HepG2 (cell line): ENCODE measurements around the gene CYP2W1. TPM values are rescaled to one million over a fixed set of nuclear protein-coding genes. Genes with fewer than 3 reads are reported as not detected.

Source experiments
- ATAC-seq: fragments of 200-7000 bp; cut with Tn5 transposase; 3 replicates; pipeline ENCODE4 v1.9.1; 2020; ENCODE audit warnings: mild to moderate bottlenecking, moderate library complexity
- BruUV-seq: library from RNA; stranded (reverse); fragments of 400-500 nt; replicated peaks from 2 replicates; lab custom pipeline; 2021; lab: Mats Ljungman, UMichigan
- CTCF ChIA-PET: fragments of 300-600 bp; formaldehyde crosslinking; extraction: SDS; loops from one replicate; lab custom pipeline; 2021; ENCODE audit warnings: low total read pairs, inconsistent platforms, low intra/inter-chr PET ratio; lab: Yijun Ruan, JAX
- POLR2A ChIA-PET: fragments of 350-600 bp; sonication (Branson Sonifier 250); formaldehyde crosslinking; loops from one replicate; lab custom pipeline; 2020; ENCODE audit warnings: antibody characterized with exemption, inconsistent platforms; lab: Yijun Ruan, JAX
- DNase-seq: peaks from one replicate; pipeline ENCODE4 v3.0.0-alpha.2; 2015; ENCODE audit warnings: low spot score
- FAIRE-seq: peaks from 3 replicates; lab custom pipeline; 2011; peaks lifted over from hg19 to GRCh38; lab: Jason Lieb, UNC
- H2AFZ ChIP-seq: one replicate; pipeline ENCODE4 v1.6.1; 2011; ENCODE audit warnings: low read length, inconsistent platforms
- H3K27ac ChIP-seq: fragments of 300-600 bp; 3 replicates; pipeline ENCODE4 v1.8.0; 2011; ENCODE audit warnings: mixed run types, mild to moderate bottlenecking, mixed read lengths, low read length, inconsistent platforms; ENCODE audit not compliant: insufficient read depth; ENCODE audit errors: extremely low read length
- H3K27me3 ChIP-seq, 2 experiments: fragments of 200-600 bp in 1 of 2; 2 replicates in 1 of 2; 3 replicates in 1 of 2; pipeline versions ENCODE4 v1.6.0 to v1.8.0; 2011; ENCODE audit warnings: low read length in 2 of 2, mild to moderate bottlenecking in 2 of 2, moderate library complexity in 2 of 2, inconsistent platforms in 1 of 2; ENCODE audit not compliant: insufficient read depth in 2 of 2, control insufficient read depth in 1 of 2
- H3K36me3 ChIP-seq, 2 experiments: fragments of 200-600 bp in 1 of 2; replicated peaks in 1 of 2; 2 replicates in 1 of 2; 3 replicates in 1 of 2; pipeline versions ENCODE4 v1.5.1 to v1.8.0; 2011; ENCODE audit warnings: low read length in 2 of 2, inconsistent platforms in 1 of 2; ENCODE audit not compliant: insufficient read depth in 2 of 2, control insufficient read depth in 1 of 2
- H3K4me1 ChIP-seq: 2 replicates; pipeline ENCODE4 v1.5.1; 2012; ENCODE audit warnings: low read length, inconsistent platforms; ENCODE audit not compliant: insufficient read depth
- H3K4me2 ChIP-seq: 2 replicates; pipeline ENCODE4 v1.6.0; 2011; ENCODE audit warnings: low read depth, low read length, inconsistent platforms
- H3K4me3 ChIP-seq, 3 experiments: fragments of 200-600 bp in 1 of 3; sonication (generic), shearing (Covaris generic) in 1 of 3; replicated peaks in 1 of 3; 2 replicates each; pipeline ENCODE4 v1.5.1; 2011 to 2016; ENCODE audit warnings: low read length in 3 of 3, inconsistent platforms in 2 of 3, low read depth in 2 of 3, mild to moderate bottlenecking in 2 of 3, control low read depth in 1 of 3, mixed read lengths in 1 of 3; ENCODE audit not compliant: insufficient read depth in 1 of 3
- H3K79me2 ChIP-seq: one replicate; pipeline ENCODE4 v1.6.1; 2011; ENCODE audit warnings: low read length, inconsistent platforms; ENCODE audit not compliant: insufficient read depth
- H3K9ac ChIP-seq: 2 replicates; pipeline ENCODE4 v1.6.0; 2011; ENCODE audit warnings: mild to moderate bottlenecking, low read depth, low read length, inconsistent platforms; ENCODE audit not compliant: insufficient read depth
- H3K9me3 ChIP-seq: 2 replicates; pipeline ENCODE4 v1.5.1; 2012; ENCODE audit warnings: mild to moderate bottlenecking, low read length
- H4K20me1 ChIP-seq: 2 replicates; pipeline ENCODE4 v1.6.0; 2011; ENCODE audit warnings: inconsistent platforms, mild to moderate bottlenecking, low read length, moderate library complexity; ENCODE audit not compliant: insufficient read depth
- AHR ChIP-seq: IDR thresholded peaks from 2 replicates; pipeline ENCODE4 v1.6.1; 2018; ENCODE audit warnings: missing genetic modification reagents, missing compliant biosample characterization
- EHMT2 ChIP-seq: fragments of 200-600 bp; sonication (generic); IDR thresholded peaks from 2 replicates; pipeline ENCODE4 v1.7.0; 2017; ENCODE audit warnings: antibody characterized with exemption, low read depth, low read length, borderline replicate concordance
- PAXIP1 ChIP-seq: sonication (generic); formaldehyde crosslinking; conservative IDR thresholded peaks from 2 replicates; pipeline ENCODE4 v1.4.0; 2020; ENCODE audit warnings: mild to moderate bottlenecking, missing genetic modification reagents, moderate library complexity
- POGK ChIP-seq: sonication (generic); formaldehyde crosslinking; conservative IDR thresholded peaks from 2 replicates; pipeline ENCODE4 v1.8.0; 2022; ENCODE audit warnings: mild to moderate bottlenecking, moderate library complexity, missing genetic modification reagents
- ZNF326 ChIP-seq: sonication (generic); formaldehyde crosslinking; IDR thresholded peaks from 2 replicates; pipeline ENCODE4 v1.4.0; 2020; ENCODE audit warnings: missing genetic modification reagents, borderline replicate concordance
- ZNF337 ChIP-seq: sonication (generic); formaldehyde crosslinking; IDR thresholded peaks from 2 replicates; pipeline ENCODE4 v1.5.1; 2020; ENCODE audit warnings: missing genetic modification reagents, low read depth, mild to moderate bottlenecking, borderline replicate concordance
- ZNF33A ChIP-seq: sonication (generic); formaldehyde crosslinking; IDR thresholded peaks from 2 replicates; pipeline ENCODE4 v1.5.1; 2020; ENCODE audit warnings: missing genetic modification reagents, mild to moderate bottlenecking, moderate library complexity, borderline replicate concordance
- ZNF530 ChIP-seq: sonication (generic); formaldehyde crosslinking; IDR thresholded peaks from 2 replicates; pipeline ENCODE4 v1.5.0; 2020; ENCODE audit warnings: low read depth, mild to moderate bottlenecking, missing genetic modification reagents
- ZNF574 ChIP-seq: sonication (generic); formaldehyde crosslinking; IDR thresholded peaks from 2 replicates; pipeline ENCODE4 v1.4.0; 2020; ENCODE audit warnings: missing genetic modification reagents
- ZNF576 ChIP-seq: sonication (generic); formaldehyde crosslinking; IDR thresholded peaks from 2 replicates; pipeline ENCODE4 v1.4.0; 2020; ENCODE audit warnings: mild to moderate bottlenecking, missing genetic modification reagents
- ZNF580 ChIP-seq: IDR thresholded peaks from 2 replicates; pipeline ENCODE4 v1.6.1; 2016; ENCODE audit warnings: low read depth, borderline replicate concordance
- ZNF891 ChIP-seq: sonication (generic); formaldehyde crosslinking; IDR thresholded peaks from 2 replicates; pipeline ENCODE4 v1.5.0; 2020; ENCODE audit warnings: mild to moderate bottlenecking, missing genetic modification reagents
- WGBS: methylation state at CpG from one replicate; pipeline ENCODE4 v1.1.6; 2017; ENCODE audit warnings: low lambda C conversion rate; 5-methylcytosine and 5-hydroxymethylcytosine counted together
- in situ Hi-C: cut with HindIII; loops from 2 replicates; pipeline ENCODE4 v1.10.0; 2017; ENCODE audit warnings: low pct_unique_long_range_greater_than_20kb; ENCODE audit not compliant: extremely low pct_ligation_motif_present
- intact Hi-C: fragments of 100-400 bp; cut with micrococcal nuclease; formaldehyde crosslinking; loops from one replicate; pipeline ENCODE4 v1.10.0; 2022; ENCODE audit not compliant: unreplicated experiment
- polyA plus RNA-seq, 8 experiments: library from polyadenylated mRNA; depleted of rRNA in 3 of 8; stranded (reverse) in 7 of 8; unstranded in 1 of 8; fragments of >200 nt; fragmentation: Illumina TruSeq in 4 of 8; extraction: Trizol in 4 of 8; gene quantifications; 2 replicates each; pipeline versions ENCODE4 v1.2.1 to v1.2.3, GENCODE V29; 2011 to 2016; ENCODE audit warnings: low read depth in 4 of 8, missing spikeins in 1 of 8, mixed read lengths in 1 of 8; ENCODE audit not compliant: insufficient read depth in 1 of 8
- total RNA-seq, 5 experiments: library from RNA; depleted of rRNA; stranded (reverse); fragments of >200 nt; fragmentation: Illumina TruSeq; extraction: Trizol; gene quantifications; 2 replicates each; pipeline ENCODE4 v1.2.3, GENCODE V29; 2016; ENCODE audit warnings: low read depth in 1 of 5

The CYP2W1 gene
- total and polyA plus RNA-seq, 2 of the 13 experiments (the other 11 are each of a cell fraction or from before 2014, with no cell fraction given): 19.5 to 31.7 TPM

- WGBS: 60% methylated on average over 13 of the region's 24 CpGs
- Histone ChIP-seq H2AFZ (no peak overlapping the region), H3K4me1 (peaks cover 68% of the 10 kb centered on the region), H3K9ac (peak overlapping the region; percentile 97), H3K9me3 (no peaks in the 10 kb centered on the region), H3K79me2 (peaks cover 55% of the 10 kb centered on the region), H3K36me3 (peaks cover 0 to 1% of the 10 kb centered on the region in 2 experiments; a peak in 1 of 5 replicates), H3K4me2 (peak overlapping the region; percentile 79), H4K20me1 (no peaks in the 10 kb centered on the region), H3K27me3 (no peaks in the 10 kb centered on the region; a peak in 1 of 5 replicates), H3K4me3 (peak overlapping the region in 2 of 3 experiments; percentile 8 to 56; a peak in 3 of 6 replicates), H3K27ac (peak overlapping the region; percentile 100)
- ChIA-PET CTCF (interaction anchor here (1.1 kb wide), 1 partner anchor 14 kb away, joined by 3 read pairs; no protein-coding TSS in a partner anchor), POLR2A (interaction anchor here (0.6 to 8.6 kb wide), 20 partner anchors 8 to 496 kb away, joined by 3 to 292 read pairs (median 12); partner anchors contain the start of genes GPER1 and ZFAND2A)
- ATAC-seq (no peak), FAIRE-seq (no peak), DNase-seq (no peak)
- intact Hi-C loops: no loop called here
- TSS peak; percentile 73 for BruUV-seq
- in situ Hi-C loops: no loop called here
- TF ChIP-seq ZNF326 (CRISPR knock-in tag) (no peak), ZNF337 (0 out of 2 replicates have a peak, but pooled peaks have one; percentile 34), ZNF576 (CRISPR knock-in tag) (no peak), POGK (CRISPR knock-in tag) (0 out of 2 replicates have a peak, but pooled peaks have one; percentile 13), EHMT2 (no peak), ZNF33A (CRISPR knock-in tag) (no peak), ZNF530 (CRISPR knock-in tag) (no peak), ZNF891 (CRISPR knock-in tag) (peak; percentile 57; the same call in 1 of the 2 replicates), ZNF580 (CRISPR knock-in tag) (no peak), ZNF574 (CRISPR knock-in tag) (no peak), AHR (CRISPR knock-in tag) (0 out of 2 replicates have a peak, but pooled peaks have one; percentile 29), PAXIP1 (CRISPR knock-in tag) (no peak)
Observed at GRCh38 chr7:978416-979091, 4.4 kb upstream of the CYP2W1 start.
